Endodermal cell (in vitro differentiated cells): ENCODE data around the gene CEP126. TPM values are rescaled to one million over a fixed set of nuclear protein-coding genes. Genes with fewer than 3 reads are reported as not detected.

Experiments
- DNase-seq: peaks from one replicate; pipeline ENCODE4 v3.0.0-alpha.2; 2017
- H3K27ac ChIP-seq: 2 replicates; pipeline ENCODE4 v1.5.1; 2013; ENCODE audit warnings: mild to moderate bottlenecking, low read depth, low read length, moderate library complexity
- H3K27me3 ChIP-seq: 2 replicates; pipeline ENCODE4 v1.6.1; 2013; ENCODE audit warnings: mild to moderate bottlenecking, low read length, moderate library complexity; ENCODE audit not compliant: insufficient read depth, control insufficient read depth, poor library complexity, severe bottlenecking
- H3K36me3 ChIP-seq: 2 replicates; pipeline ENCODE4 v1.7.0; 2013; ENCODE audit warnings: mild to moderate bottlenecking, low read length, moderate library complexity; ENCODE audit not compliant: control insufficient read depth, insufficient read depth
- H3K4me1 ChIP-seq: one replicate; pipeline ENCODE4 v1.7.0; 2013; ENCODE audit warnings: low read length; ENCODE audit not compliant: control insufficient read depth, insufficient read depth
- H3K4me3 ChIP-seq: 2 replicates; pipeline ENCODE4 v1.5.1; 2013; ENCODE audit warnings: mild to moderate bottlenecking, low read length, moderate library complexity
- H3K9ac ChIP-seq: 2 replicates; pipeline ENCODE4 v1.6.1; 2013; ENCODE audit warnings: mild to moderate bottlenecking, low read length, moderate library complexity; ENCODE audit not compliant: poor library complexity, severe bottlenecking; ENCODE audit errors: extremely low read depth
- H3K9me3 ChIP-seq: 2 replicates; pipeline ENCODE4 v1.6.1; 2013; ENCODE audit warnings: mild to moderate bottlenecking, low read length, moderate library complexity; ENCODE audit not compliant: control insufficient read depth
- H3K27ac Mint-ChIP-seq: 2 replicates; pipeline ENCODE4 v1.8.0; 2020; ENCODE audit warnings: mixed read lengths
- H3K27me3 Mint-ChIP-seq: 2 replicates; pipeline ENCODE4 v1.8.0; 2021; ENCODE audit warnings: mild to moderate bottlenecking, mixed read lengths; ENCODE audit not compliant: insufficient read depth
- H3K36me3 Mint-ChIP-seq: 2 replicates; pipeline ENCODE4 v1.8.0; 2020; ENCODE audit warnings: low read depth, mixed read lengths
- H3K4me1 Mint-ChIP-seq: 2 replicates; pipeline ENCODE4 v1.8.0; 2020; ENCODE audit warnings: mixed read lengths
- H3K4me3 Mint-ChIP-seq: 2 replicates; pipeline ENCODE4 v1.8.0; 2020; ENCODE audit warnings: mild to moderate bottlenecking, moderate library complexity, mixed read lengths
- H3K9me3 Mint-ChIP-seq: 2 replicates; pipeline ENCODE4 v1.8.0; 2020; ENCODE audit warnings: mild to moderate bottlenecking, mixed read lengths
- WGBS, 2 experiments: methylation state at CpG; one replicate each; pipeline versions ENCODE4 v1.1.5 to v1.1.7; 2013; ENCODE audit warnings: missing lambda C conversion rate in 2 of 2, mixed read lengths in 1 of 2; ENCODE audit not compliant: insufficient coverage in 1 of 2, insufficient read length in 1 of 2; 5-methylcytosine and 5-hydroxymethylcytosine counted together
- total RNA-seq, 2 donors: library from RNA; stranded (reverse); fragmentation: NEBNext Ultra II Directional in 1 of 2; extraction: Animal tissue kit (Norgen Biotek cat#: 25700) in 1 of 2; gene quantifications; 2 replicates in 1 of 2; 3 replicates in 1 of 2; pipeline ENCODE4 v1.2.1, GENCODE V29; 2021
- TF ChIP-seq, protein P1 (sequence below): fragments of 200-600 bp; sonication (generic); conservative IDR thresholded peaks from 2 replicates; pipeline ENCODE4 v1.5.0; 2021; ENCODE audit warnings: antibody characterized with exemption, mild to moderate bottlenecking

Gene CEP126
- total RNA-seq, 2 donors from 2014 or later, result 1.9 to 3.2 TPM

DNA sequence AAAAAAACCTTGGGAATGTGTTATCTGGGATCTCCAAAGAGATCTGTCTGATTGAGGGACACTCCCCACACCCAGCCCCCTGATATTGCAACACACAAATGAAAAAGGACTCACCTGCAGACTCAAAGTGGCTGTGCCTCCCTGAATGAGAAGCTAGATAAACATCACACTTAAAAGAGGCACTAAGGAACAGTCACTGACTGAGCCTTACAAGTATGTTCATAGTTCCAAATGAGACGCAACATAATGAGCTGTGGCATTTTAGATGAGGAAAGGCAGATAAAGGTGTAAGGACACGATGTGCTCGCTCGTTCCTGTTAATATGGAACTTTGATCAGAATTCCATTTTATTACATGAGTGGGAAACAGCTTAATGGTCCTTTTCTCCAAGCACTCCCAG is 111.4 kb downstream of the CEP126 start:
- WGBS, 2 experiments, result 92% methylated on average over 4 of the region's 4 CpGs; no CpG with 5 or more reads in 1 of the 2 experiments
- Mint-ChIP-seq H3K36me3 (no peaks in the 10 kb centered on the region), H3K9me3 (no peaks in the 10 kb centered on the region), H3K4me1 (no peaks in the 10 kb centered on the region), H3K4me3 (no peak overlapping the region), H3K27me3 (no peaks in the 10 kb centered on the region), H3K27ac (no peak overlapping the region)
- H3K27ac ChIP-seq, result no peak overlapping the region
- H3K36me3 ChIP-seq, result no peaks in the 10 kb centered on the region
- H3K9me3 ChIP-seq, result no peaks in the 10 kb centered on the region
- H3K27me3 ChIP-seq, result no peaks in the 10 kb centered on the region
- TF ChIP-seq, protein P1, sequence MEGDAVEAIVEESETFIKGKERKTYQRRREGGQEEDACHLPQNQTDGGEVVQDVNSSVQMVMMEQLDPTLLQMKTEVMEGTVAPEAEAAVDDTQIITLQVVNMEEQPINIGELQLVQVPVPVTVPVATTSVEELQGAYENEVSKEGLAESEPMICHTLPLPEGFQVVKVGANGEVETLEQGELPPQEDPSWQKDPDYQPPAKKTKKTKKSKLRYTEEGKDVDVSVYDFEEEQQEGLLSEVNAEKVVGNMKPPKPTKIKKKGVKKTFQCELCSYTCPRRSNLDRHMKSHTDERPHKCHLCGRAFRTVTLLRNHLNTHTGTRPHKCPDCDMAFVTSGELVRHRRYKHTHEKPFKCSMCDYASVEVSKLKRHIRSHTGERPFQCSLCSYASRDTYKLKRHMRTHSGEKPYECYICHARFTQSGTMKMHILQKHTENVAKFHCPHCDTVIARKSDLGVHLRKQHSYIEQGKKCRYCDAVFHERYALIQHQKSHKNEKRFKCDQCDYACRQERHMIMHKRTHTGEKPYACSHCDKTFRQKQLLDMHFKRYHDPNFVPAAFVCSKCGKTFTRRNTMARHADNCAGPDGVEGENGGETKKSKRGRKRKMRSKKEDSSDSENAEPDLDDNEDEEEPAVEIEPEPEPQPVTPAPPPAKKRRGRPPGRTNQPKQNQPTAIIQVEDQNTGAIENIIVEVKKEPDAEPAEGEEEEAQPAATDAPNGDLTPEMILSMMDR, result no peak
- H3K9ac ChIP-seq, result no peak overlapping the region
- no peak for DNase-seq
- no peaks in the 10 kb centered on the region for H3K4me1 ChIP-seq
- no peak overlapping the region for H3K4me3 ChIP-seq

DNA sequence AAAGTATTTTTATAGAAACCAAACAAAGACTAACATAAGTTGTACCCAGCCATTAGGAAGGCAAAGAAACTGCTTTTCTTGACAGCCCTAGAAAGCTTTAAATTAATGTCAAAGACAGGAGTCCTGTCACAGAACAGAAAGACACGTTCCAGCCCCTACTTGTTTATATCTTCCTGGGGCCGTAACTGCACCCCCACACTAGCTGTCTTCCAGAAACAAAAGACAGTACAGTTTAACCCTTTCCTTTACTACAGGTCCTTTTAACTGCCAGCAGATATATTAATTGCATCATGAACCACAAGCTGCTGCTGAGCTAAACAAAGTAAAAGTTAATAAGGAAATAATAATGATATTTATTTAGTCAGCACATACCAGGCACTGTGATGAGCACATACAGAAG is 112.1 kb downstream of the CEP126 start:
- Histone ChIP-seq H3K9me3 (no peaks in the 10 kb centered on the region), H3K36me3 (no peaks in the 10 kb centered on the region), H3K4me1 (no peaks in the 10 kb centered on the region), H3K27me3 (no peaks in the 10 kb centered on the region), H3K4me3 (no peak overlapping the region), H3K27ac (no peak overlapping the region), H3K9ac (no peak overlapping the region)
- WGBS, 2 experiments, result 29 to 49% methylated on average over 2 of the region's 2 CpGs
- H3K4me1 Mint-ChIP-seq, result no peaks in the 10 kb centered on the region
- DNase-seq, result no peak
- TF ChIP-seq, protein P1, result no peak
- no peaks in the 10 kb centered on the region for H3K9me3 Mint-ChIP-seq
- H3K27ac Mint-ChIP-seq, result no peak overlapping the region
- H3K27me3 Mint-ChIP-seq, result no peaks in the 10 kb centered on the region
- H3K4me3 Mint-ChIP-seq, result no peak overlapping the region
- H3K36me3 Mint-ChIP-seq, result no peaks in the 10 kb centered on the region

- no peak for DNase-seq
- Histone ChIP-seq H3K27ac (no peak overlapping the region), H3K9me3 (no peaks in the 10 kb centered on the region), H3K4me1 (no peaks in the 10 kb centered on the region), H3K27me3 (no peaks in the 10 kb centered on the region), H3K4me3 (no peak overlapping the region), H3K9ac (no peak overlapping the region), H3K36me3 (no peaks in the 10 kb centered on the region)
- H3K27ac Mint-ChIP-seq, result no peak overlapping the region
- H3K9me3 Mint-ChIP-seq, result peaks cover 13% of the 10 kb centered on the region
- no peaks in the 10 kb centered on the region for H3K4me1 Mint-ChIP-seq
- TF ChIP-seq, protein P1, result no peak
- H3K36me3 Mint-ChIP-seq, result no peaks in the 10 kb centered on the region
- no peak overlapping the region for H3K4me3 Mint-ChIP-seq
- WGBS, 2 experiments, result 100% methylated on average over 1 of the region's 1 CpG; no CpG with 5 or more reads in 1 of the 2 experiments
- no peaks in the 10 kb centered on the region for H3K27me3 Mint-ChIP-seq
These were observed 121.9 kb downstream of the CEP126 start for GRCh38 chr11:102036757-102037156.
